Raji (cell line): ENCODE measurements around the gene TROAP.
A peak's percentile ranks its signal among the peaks of the same experiment; 100 is the strongest.

Experiments
- POLR2A ChIP-seq: IDR thresholded peaks from 2 replicates; pipeline ENCODE4 v1.6.1; 2011; ENCODE audit warnings: low read depth, low read length, control low read depth; ENCODE audit not compliant: insufficient read depth

TROAP gene, protein sequence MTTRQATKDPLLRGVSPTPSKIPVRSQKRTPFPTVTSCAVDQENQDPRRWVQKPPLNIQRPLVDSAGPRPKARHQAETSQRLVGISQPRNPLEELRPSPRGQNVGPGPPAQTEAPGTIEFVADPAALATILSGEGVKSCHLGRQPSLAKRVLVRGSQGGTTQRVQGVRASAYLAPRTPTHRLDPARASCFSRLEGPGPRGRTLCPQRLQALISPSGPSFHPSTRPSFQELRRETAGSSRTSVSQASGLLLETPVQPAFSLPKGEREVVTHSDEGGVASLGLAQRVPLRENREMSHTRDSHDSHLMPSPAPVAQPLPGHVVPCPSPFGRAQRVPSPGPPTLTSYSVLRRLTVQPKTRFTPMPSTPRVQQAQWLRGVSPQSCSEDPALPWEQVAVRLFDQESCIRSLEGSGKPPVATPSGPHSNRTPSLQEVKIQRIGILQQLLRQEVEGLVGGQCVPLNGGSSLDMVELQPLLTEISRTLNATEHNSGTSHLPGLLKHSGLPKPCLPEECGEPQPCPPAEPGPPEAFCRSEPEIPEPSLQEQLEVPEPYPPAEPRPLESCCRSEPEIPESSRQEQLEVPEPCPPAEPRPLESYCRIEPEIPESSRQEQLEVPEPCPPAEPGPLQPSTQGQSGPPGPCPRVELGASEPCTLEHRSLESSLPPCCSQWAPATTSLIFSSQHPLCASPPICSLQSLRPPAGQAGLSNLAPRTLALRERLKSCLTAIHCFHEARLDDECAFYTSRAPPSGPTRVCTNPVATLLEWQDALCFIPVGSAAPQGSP

DNA sequence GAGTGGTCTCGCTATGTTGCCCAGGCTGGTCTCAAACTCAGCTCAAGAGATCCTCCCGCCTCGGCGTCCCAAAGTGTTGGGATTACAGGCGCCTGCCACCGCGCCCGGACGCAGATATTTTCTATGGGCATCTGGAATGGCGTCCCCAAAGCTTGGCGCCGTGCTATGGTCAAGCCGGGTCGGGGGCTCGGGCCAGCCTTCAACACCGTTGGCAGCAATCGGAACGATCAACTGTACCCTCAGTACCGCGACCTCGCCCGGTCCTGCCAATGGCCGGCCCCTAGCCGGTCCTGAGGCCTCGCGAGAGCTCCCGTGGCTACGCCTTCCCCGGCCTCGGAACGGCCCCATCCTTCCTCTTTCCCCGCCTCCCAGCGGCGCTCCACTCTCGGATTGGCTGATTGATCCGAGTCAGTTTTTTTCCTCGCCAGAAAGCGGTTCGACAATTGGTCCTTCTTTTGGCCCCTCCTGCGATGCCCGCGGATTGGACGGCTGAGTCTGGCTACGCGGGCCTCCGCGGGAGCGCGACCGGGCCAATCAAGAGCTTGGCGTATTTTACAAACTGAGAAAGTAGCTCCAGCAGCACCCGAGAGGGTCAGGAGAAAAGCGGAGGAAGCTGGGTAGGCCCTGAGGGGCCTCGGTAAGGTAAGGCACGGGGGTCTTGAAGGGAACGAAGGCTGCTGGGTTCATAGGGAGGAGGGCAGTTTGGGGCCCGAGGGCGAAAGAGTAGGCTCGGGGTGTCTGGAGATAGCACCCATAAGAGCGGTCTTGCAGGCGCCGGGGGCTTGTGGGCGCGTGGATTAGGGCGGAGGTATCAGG lies at the start of gene TROAP:
Gene TROAP, plus strand, starts transcription at position 548 of the 816 bp plus-strand sequence. CDS start 354 bp downstream, outside the sequence.
- peak; percentile 89 for TF ChIP-seq POLR2A

DNA sequence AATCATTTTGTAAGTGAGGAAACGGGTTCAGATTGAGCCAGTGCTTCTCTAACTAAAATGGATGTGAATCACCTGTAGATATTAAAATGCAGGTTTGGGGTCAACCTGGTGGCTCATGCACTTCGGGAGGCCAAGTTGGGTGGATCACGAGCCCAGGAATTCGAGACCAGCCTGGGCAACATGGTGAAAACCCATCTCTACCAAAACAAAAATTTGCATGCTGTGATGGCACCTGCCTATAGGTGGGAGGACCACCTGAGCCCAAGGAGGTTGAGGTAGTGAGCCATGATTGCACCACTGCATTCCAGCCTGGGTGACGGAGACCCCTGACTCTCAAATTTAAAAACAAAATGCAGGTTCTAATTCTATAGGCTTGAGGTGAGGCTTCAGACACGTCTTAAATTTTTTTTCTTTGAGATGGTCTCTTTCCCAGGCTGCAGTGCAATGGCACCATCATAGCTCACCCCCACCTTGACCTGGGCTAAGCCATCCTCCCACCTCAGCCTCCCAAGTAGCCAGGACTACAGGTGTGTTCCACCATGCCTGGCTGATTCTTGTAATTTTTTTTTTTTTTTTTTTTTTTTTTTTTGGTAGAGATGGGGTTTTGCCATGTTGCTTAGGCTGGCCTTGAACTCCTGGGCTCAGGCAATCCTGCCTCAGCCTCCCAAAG lies 49.2 kb upstream of the TROAP start:
- 0 out of 2 replicates have a peak, but pooled peaks have one; percentile 8 for TF ChIP-seq POLR2A

DNA sequence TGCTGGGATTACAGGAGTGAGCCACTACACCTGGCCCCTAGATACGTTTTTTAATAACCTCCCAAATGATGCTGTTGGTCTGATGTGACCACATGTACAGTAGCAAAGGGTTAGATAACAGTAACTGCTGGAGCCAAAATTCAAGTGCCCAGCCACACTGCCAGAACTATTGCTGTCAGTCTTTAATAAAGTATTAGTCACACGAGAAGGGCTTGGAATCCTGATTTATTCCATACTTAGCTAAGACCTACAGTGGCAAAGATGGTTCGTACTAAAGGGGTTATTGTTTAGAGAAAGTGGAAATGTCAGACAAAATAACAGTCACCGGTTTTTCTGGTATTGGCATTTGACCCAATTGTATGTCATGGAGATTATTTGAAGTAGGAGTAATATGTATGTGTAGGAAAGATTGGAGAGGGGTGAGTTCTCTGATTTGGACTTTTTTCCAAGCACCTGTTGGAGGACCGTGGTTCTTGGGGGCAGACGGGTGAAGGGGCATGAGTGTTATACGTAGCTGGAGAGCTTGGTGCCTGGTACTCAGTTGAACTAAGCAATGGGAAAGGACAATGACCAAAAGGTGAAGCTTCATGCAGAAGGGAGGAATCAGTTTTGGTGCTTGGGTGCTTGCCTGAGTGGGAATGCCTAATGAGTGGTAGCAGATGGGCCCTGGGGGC lies 48.5 kb upstream of the TROAP start:
- no peak for TF ChIP-seq POLR2A

DNA sequence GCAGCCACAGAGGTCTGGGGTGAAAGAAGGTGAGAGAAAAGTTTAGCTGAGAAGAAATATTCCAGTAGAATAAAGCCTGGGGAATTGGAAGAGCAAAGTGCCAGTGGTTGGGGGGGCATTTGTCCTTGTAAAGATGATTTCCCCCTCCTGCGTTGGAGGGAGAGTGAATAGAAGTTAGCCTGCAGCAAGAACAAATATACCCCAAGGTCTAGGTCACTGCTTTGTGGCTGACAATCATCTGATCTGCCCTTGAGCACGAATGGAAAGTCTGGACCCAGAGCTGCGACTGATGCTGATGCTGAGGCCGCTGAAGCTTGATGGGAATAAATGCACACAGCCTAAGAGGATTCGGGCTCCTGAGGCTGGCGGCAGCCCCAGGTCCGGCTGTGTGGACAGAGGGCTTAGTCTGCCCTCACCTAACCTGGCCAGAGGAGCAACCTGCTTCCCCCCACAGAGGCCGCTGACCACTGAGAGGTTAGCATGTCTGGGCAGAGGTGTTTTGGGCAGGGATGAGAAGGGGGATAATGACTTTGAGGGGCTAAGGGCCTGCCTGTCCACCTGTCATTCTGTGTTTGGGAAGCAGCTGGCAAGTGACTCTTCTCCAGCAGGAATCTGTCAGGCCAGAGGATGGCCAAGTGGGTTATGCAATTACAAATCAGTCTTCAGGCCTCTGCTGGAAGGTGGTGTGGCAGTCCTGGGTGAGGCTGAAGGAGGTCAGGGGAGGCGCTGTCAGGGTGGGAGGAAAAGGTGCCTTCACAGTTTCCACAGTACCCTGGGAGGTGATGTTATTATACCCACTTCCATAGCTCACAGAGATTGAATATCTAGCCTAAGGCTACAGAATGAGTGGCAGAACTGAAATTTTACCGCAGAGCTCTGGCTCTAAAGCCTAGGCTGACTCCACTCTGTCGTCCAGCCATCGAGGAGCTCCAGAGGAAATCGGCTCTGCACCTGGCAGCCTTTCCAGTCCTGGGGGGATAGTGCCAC lies 46.5 kb upstream of the TROAP start:
- TF ChIP-seq POLR2A = no peak

DNA sequence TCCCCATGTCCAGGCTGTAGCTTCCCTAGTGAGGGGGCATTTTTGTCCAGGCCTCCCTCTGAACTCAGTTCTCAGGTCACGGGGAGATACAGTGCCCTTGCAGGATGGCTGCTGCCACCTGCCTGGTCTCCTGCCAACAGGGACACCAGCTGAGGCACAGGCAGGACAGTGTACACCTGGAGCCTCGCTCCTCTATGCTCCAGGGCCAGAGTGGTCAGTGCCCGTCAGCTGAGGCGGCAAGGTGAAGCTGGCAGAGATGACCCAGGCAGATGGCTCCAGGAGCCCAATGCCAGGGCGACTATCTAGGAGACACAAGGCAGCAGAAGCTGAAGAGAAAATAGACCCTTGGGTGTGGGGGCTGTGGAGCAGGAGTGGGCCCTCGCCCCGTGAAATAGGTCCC lies 45.6 kb upstream of the TROAP start:
- TF ChIP-seq POLR2A = no peak

DNA sequence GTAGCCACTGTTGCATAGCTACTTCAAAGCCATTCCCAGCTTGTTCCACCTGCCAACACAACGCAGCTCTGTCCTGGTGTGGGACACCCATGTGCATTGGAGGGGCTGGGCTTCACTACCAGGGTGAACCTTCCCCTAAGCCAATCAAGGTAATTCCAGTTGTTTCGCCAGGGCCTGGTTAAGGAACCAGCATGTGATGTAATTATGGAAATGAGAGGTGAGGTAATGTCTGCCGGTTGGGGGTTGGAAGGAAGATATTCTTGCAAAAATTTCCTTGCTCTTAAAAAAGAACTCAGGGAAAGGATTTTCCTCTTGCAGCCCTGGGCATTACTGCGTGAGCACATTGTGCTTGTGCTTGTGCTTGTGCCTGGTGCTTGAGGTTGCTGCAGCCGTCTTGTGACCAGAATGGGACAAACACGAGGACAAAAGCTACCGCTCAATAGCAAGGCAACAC lies 43.3 kb upstream of the TROAP start:
- TF ChIP-seq POLR2A = no peak

DNA sequence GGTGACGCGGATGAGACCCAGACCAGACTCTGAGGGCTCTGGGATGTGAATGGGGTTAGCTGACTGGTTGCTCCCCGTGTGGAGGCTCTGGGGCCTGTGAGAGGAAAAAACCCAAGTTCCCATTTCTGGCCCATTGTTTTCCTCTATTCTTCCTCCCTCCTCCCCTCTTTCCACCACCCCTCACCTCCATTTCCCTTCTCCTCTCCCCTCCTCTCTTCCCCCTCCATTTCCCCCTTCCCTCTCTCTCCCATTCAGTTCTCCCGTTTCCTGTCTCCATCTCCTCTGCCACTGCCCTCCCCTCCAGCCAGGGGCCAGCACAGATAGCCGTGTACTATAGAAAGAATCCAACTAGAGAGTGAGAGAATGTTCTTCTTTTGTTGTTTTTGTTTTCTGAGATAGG lies 40.8 kb upstream of the TROAP start:
- no peak for TF ChIP-seq POLR2A

DNA sequence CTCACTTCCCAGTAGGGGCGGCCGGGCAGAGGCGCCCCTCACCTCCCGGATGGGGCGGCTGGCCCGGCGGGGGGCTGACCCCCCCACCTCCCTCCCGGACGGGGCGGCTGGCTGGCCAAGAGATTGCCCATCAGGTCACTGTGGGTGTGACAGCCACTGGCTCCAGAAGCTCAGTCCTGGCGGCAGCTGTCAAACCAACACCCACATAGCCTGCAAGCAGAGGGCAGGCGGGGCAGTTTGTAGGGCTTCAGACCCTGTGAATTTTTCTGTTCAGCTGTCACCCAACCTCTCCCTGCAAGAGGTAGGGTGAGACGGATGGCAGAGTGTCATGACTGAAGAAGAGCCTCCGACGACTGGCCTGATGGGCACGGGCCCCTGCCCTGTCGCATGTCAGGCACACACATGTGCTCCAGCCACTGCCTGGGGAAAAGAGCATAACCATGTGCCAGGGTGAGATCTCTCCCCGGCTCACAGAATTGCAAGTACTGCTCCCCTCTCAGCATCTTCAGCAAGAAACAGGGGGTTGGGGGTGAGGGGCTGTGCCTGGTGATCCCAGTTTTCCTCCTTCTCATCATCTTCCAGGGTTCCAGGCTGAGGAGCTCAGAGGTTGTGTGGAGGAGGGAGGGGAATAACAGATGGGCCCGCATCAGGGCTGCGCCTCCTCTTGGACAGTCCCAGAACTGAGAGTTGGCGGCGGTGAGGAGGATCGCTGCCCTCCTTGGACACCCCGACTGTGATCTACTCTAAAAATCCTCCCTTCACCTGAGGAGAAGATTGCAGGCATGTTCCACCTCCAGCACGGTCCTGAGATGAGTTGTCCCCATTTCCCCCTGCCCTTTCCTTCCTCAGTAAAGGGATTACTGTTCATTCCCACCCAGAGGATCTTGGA lies 39.3 kb upstream of the TROAP start:
- TF ChIP-seq POLR2A = no peak

DNA sequence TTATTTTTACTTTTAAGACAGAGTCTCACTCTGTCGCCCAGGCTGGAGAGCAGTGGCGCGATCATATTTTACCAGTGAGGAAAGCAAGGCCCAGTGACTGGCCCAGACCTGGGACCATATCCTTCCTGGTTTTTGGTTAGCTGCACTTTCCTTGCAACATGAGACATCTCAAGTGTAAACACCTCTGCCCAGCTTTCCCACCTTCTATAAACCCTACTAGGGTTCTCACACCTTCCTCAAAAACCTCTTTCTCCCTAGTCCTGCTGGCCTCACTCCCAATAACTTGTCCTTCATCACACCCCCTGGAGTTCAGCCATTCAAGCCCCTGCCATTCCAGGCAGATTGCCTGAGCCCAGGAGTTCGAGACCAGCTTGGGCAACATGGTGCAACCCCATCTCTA lies 38.4 kb upstream of the TROAP start:
- no peak for TF ChIP-seq POLR2A

DNA sequence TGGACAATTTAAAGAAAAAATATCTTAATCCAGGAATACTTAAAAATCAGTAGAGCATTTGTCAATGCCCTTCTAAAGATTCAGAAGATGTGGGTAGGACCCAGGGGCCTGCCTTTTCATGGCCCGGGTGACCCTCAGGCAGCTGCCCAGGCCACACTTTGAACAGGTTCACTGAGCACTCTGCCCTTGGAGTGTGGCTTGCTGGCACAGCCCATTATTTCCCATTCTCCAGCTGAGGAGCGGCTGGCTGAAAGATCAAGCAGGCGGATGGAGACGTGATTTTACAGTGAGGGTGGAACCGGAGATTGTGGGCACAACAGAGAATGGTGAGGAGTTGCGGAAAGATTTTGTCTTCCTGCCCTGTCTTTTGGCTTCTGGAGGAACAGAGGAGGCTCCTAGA lies 35.2 kb upstream of the TROAP start:
- no peak for TF ChIP-seq POLR2A

DNA sequence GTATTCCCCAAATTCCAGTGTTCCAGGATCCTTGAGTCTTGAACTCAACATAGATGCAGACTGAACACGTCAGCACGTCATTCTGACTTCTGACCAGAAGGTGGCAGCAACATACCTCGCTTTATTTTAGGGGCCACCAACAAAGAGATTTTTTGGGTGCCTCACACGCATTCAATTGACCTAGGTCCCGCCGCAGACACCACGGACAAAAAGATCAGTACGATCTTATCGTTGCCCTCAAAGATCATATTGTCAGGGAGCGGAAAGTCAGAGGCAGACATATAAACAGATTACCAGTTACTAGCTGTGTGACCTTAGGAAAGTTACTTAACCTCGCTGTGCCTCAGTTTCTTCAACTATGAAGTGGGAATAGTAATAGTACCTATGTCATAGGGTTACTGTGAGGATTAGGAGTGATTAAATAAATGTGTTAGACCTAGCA lies 34.6 kb upstream of the TROAP start:
- no peak for TF ChIP-seq POLR2A

DNA sequence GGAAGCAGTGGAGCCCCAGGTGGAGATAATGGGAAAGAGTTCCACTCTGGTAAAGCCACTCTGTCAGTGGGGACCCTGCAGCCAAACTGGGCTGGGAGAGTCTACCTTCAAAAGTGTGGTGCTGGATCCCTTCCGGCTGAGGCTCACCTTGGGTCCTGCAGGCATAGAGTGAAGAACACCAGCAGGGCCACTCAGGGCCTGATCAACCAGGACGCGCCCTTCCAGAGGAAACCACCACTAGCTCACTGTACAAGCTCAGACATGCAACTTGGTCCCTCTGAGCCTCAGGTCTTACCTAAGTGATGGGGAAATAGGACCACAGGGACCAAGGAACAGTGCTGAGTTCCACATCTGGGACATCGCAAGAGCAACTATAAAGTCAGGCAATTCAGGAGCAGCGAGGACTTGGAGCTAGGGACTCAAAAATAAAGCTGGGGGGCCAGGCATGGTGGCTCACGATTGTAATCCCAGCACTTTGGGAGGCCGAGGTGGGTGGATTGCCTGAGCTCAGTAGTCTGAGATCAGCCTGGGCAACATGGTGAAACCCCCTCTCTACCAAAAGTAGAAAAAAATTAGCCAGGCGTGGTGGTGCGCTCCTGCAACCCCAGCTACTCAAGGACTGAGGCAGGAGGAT lies 34.0 kb upstream of the TROAP start:
- TF ChIP-seq POLR2A = no peak

DNA sequence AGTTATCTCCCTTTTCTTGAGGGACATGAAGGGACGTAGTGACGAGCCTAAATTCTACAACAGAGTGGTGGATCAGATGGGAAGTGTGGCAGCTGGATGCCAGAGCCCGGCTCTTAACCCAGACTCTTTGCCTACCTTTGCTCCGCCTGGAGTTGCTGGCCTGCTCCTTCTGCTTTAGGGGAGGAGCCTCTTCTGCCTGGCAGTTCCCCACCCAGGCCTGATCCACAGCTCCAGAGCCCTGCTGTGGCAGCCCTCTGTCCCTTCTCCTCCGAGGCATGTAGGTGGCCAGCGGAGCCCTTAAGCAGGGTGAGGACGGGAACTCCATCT lies 30.4 kb upstream of the TROAP start:
- TF ChIP-seq POLR2A = no peak
